Activated CD4-positive, alpha-beta memory T cell treated with anti-CD3 and anti-CD28 coated beads for 36 hours (primary cell): ENCODE data around the gene APOC1. TPM values are rescaled to one million over a fixed set of nuclear protein-coding genes. Genes with fewer than 3 reads are reported as not detected.

Experiments
- CTCF ChIA-PET: fragments of 350-600 bp; sonication (Branson Sonifier 250); formaldehyde crosslinking; loops from one replicate; lab custom pipeline; 2021; ENCODE audit warnings: antibody characterized with exemption, inconsistent platforms; lab: Charles Lee
- POLR2A ChIA-PET: fragments of 350-600 bp; sonication (Branson Sonifier 250); formaldehyde crosslinking; loops from one replicate; lab custom pipeline; 2021; ENCODE audit warnings: antibody characterized with exemption; lab: Charles Lee
- DNase-seq: peaks from one replicate; pipeline ENCODE4 v3.0.0-alpha.2; 2020
- H3K27ac Mint-ChIP-seq: one replicate; pipeline ENCODE4 v1.8.0; 2021; ENCODE audit warnings: mixed read lengths
- H3K27me3 Mint-ChIP-seq: one replicate; pipeline ENCODE4 v1.8.0; 2021; ENCODE audit warnings: mixed read lengths
- H3K36me3 Mint-ChIP-seq: one replicate; pipeline ENCODE4 v1.8.0; 2021; ENCODE audit warnings: mixed read lengths
- H3K4me1 Mint-ChIP-seq: one replicate; pipeline ENCODE4 v1.8.0; 2021; ENCODE audit warnings: low read depth, mixed read lengths
- H3K4me3 Mint-ChIP-seq: one replicate; pipeline ENCODE4 v1.8.0; 2021; ENCODE audit warnings: mild to moderate bottlenecking, mixed read lengths
- H3K9me3 Mint-ChIP-seq: one replicate; pipeline ENCODE4 v1.8.0; 2021; ENCODE audit warnings: mixed read lengths
- intact Hi-C: fragments of 100-400 bp; cut with micrococcal nuclease; formaldehyde crosslinking; loops from one replicate; pipeline ENCODE4 v1.15.1; 2023
- total RNA-seq, 2 experiments: library from RNA; stranded (reverse); gene quantifications; one replicate each; pipeline ENCODE4 v1.2.3, GENCODE V29; 2021

APOC1 gene
- total RNA-seq, 2 experiments from 2014 or later, result 1.4 to 2.2 TPM

DNA sequence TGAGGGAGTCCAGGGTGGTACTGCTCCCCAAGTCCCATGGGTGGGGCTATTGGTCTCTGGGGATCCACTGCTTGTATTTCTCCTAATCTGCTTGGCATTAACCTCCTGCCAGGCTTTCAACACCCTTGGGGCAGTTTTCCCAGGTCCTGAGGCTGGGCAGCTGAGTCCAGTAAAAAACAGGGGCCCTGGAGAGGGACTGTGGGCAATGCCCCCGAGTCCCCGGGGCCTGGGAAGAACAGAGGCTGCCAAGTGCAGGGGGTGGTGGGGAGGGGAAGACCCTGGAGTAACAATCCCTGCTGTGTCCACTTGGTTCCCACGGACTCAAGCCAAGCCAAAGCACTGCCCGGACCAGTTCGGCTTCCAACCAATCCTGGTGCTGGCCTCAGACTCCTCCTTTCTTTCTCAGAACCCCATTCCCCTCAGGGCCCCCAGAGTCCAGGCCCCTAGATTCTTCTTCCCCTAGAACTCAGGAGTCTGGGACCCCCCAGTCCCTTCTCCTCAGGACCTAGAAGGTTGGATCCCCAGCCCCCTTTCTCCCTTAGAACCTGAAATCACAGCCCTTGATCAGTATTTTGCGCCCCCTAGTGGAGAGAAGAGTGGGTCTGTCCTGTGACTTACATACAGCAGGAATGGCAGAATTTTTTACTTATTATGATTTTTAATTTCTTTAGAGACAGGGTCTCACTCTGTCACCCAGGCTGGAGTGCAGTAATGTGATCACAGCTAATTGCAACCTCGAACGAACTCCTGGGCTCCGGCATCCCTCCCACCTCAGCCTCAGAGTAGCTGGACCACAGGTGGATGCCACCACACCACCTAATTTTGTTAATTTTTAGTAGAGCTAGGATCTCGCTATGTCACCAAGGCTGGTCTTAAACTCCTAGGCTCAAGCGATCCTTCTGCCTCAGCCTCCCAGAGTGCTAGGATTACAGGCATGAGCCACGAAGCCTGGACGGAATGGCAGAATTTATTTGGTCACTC, 37.1 kb downstream of the APOC1 start:
- CTCF ChIA-PET, result interaction anchor here (0.6 to 2.6 kb wide), 17 partner anchors 12 to 297 kb away, joined by 3 to 21 read pairs (median 4); partner anchors contain the start of genes APOE and CLASRP
- H3K4me1 Mint-ChIP-seq, result peaks cover 20% of the 10 kb centered on the region
- no peaks in the 10 kb centered on the region for H3K27me3 Mint-ChIP-seq
- no peaks in the 10 kb centered on the region for H3K9me3 Mint-ChIP-seq
- POLR2A ChIA-PET, result interaction anchor here (0.7 kb wide), 1 partner anchor 922 kb away, joined by 5 read pairs; no protein-coding TSS in a partner anchor
- no peaks in the 10 kb centered on the region for H3K36me3 Mint-ChIP-seq
- no peak overlapping the region for H3K27ac Mint-ChIP-seq
- intact Hi-C loops, result loop anchor here (1.0 kb wide), 2 partner anchors 48 to 61 kb away; no protein-coding TSS in a partner anchor
- DNase-seq, result peak; percentile 56
- H3K4me3 Mint-ChIP-seq, result no peak overlapping the region

DNA sequence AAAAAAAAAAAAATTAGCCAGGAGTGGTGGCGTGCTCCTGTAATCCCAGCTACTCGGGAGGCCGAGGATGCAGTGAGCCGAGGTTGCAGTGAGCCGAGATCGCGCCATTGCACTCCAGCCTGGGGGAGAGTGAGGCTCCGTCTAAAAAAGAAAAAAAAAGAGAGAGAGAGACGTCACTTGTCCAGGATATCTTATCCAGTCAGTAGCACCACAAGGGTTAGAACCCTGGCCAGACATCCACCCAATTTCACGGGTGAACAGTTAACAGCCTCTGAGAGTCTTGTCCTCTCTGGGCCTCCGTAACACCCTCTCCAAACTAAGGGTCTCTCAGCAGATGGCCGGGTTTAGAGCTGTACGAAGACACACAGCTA, 39.9 kb downstream of the APOC1 start:
- intact Hi-C loops, result no loop called here
- Mint-ChIP-seq H3K4me3 (peak overlapping the region; percentile 97), H3K27ac (peak overlapping the region; percentile 95), H3K9me3 (no peaks in the 10 kb centered on the region), H3K4me1 (peaks cover 38% of the 10 kb centered on the region), H3K36me3 (no peaks in the 10 kb centered on the region), H3K27me3 (no peaks in the 10 kb centered on the region)
- DNase-seq, result no peak
- ChIA-PET CTCF (interaction anchor here (0.9 to 1.8 kb wide), 4 partner anchors 34 to 265 kb away, joined by 3 to 7 read pairs (median 4); no protein-coding TSS in a partner anchor), POLR2A (interaction anchor here (0.6 to 1.4 kb wide), 3 partner anchors 17 to 48 kb away, joined by 3 to 6 read pairs (median 3); no protein-coding TSS in a partner anchor)

GRCh38 chr19:44954649-44955504, 40.5 kb downstream of the APOC1 start, which contains the start of gene CLPTM1:
Gene CLPTM1, plus strand, starts transcription at chr19:44955380. Its CDS starts 16 bp downstream, at chr19:44955396.
- CTCF ChIA-PET, result interaction anchor here (0.9 to 1.8 kb wide), 5 partner anchors 34 to 266 kb away, joined by 3 to 7 read pairs (median 3); no protein-coding TSS in a partner anchor
- peak within 1 kb of the TSS; percentile 95 for H3K27ac Mint-ChIP-seq
- intact Hi-C loops, result loop anchor here (1.0 to 5.0 kb wide), 2 partner anchors 47 to 137 kb away; partner anchors contain the start of gene PPP1R37
- DNase-seq, result peak; percentile 98
- H3K4me3 Mint-ChIP-seq, result peak within 1 kb of the TSS; percentile 97
- POLR2A ChIA-PET, result interaction anchor here (0.6 to 1.4 kb wide), 4 partner anchors 17 to 49 kb away, joined by 3 to 6 read pairs (median 3); partner anchors contain the start of gene APOE
- no peaks in the 10 kb centered on the region for H3K27me3 Mint-ChIP-seq
- no peaks in the 10 kb centered on the region for H3K36me3 Mint-ChIP-seq
- H3K4me1 Mint-ChIP-seq, result peaks cover 45% of the 10 kb centered on the region
- H3K9me3 Mint-ChIP-seq, result no peaks in the 10 kb centered on the region

GRCh38 chr19:44955505-44956439, 41.4 kb downstream of the APOC1 start:
- Mint-ChIP-seq H3K27ac (peak overlapping the region; percentile 79), H3K36me3 (no peaks in the 10 kb centered on the region), H3K4me1 (peaks cover 53% of the 10 kb centered on the region), H3K9me3 (no peaks in the 10 kb centered on the region), H3K27me3 (no peaks in the 10 kb centered on the region), H3K4me3 (peak overlapping the region; percentile 97)
- ChIA-PET CTCF (interaction anchor here (0.9 to 1.6 kb wide), 3 partner anchors 33 to 232 kb away, joined by 3 read pairs; no protein-coding TSS in a partner anchor), POLR2A (interaction anchor here (1.0 to 1.1 kb wide), 2 partner anchors 9 to 50 kb away, joined by 3 read pairs; partner anchors contain the start of gene APOE)
- intact Hi-C loops, result loop anchor here (1.0 to 5.0 kb wide), 2 partner anchors 47 to 137 kb away; partner anchors contain the start of gene PPP1R37
- peak; percentile 24 for DNase-seq

DNA sequence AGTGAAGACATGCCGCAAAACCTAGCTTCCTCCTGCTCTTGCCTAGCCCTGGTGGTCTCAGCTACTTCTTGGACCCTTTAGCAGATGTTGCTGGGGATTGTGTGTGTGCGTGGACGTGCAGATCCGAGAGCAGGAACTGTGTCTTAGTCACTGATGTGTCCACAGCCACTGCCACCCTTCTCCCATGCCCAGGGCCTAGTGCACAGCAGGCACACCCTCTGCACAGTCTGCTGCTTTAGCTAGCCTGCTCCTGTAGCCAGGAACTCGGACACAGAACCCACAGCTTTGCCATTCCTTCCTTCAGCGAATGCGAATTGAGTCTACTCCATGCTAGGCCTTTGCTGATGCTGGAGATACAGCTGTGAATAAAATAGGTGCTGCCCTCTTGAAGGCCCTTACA, 43.1 kb downstream of the APOC1 start:
- peaks cover 51% of the 10 kb centered on the region for H3K4me1 Mint-ChIP-seq
- POLR2A ChIA-PET, result no interaction called here

GRCh38 chr19:44958090-44958489, 43.7 kb downstream of the APOC1 start:
- H3K4me3 Mint-ChIP-seq, result no peak overlapping the region
- H3K4me1 Mint-ChIP-seq, result peaks cover 51% of the 10 kb centered on the region
- H3K27me3 Mint-ChIP-seq, result no peaks in the 10 kb centered on the region
- H3K9me3 Mint-ChIP-seq, result no peaks in the 10 kb centered on the region
- H3K27ac Mint-ChIP-seq, result no peak overlapping the region
- intact Hi-C loops, result loop anchor here (5.0 kb wide), 1 partner anchor 134 kb away; the partner anchor contains the start of gene PPP1R37
- ChIA-PET CTCF (no interaction called here), POLR2A (no interaction called here)
- DNase-seq, result no peak
- peaks cover 4% of the 10 kb centered on the region for H3K36me3 Mint-ChIP-seq

More for the DNA sequence above, 43.1 kb downstream of the APOC1 start:
- Mint-ChIP-seq H3K27ac (peak overlapping the region; percentile 48), H3K9me3 (no peaks in the 10 kb centered on the region), H3K27me3 (no peaks in the 10 kb centered on the region), H3K4me3 (no peak overlapping the region), H3K36me3 (peaks cover 4% of the 10 kb centered on the region)
- no peak for DNase-seq
- CTCF ChIA-PET, result no interaction called here
- intact Hi-C loops, result loop anchor here (5.0 kb wide), 1 partner anchor 135 kb away; the partner anchor contains the start of gene PPP1R37

GRCh38 chr19:44959691-44960090, 45.3 kb downstream of the APOC1 start:
- ChIA-PET POLR2A (interaction anchor here (0.6 kb wide), 1 partner anchor 56 kb away, joined by 3 read pairs; no protein-coding TSS in a partner anchor), CTCF (interaction anchor here (1.7 kb wide), 1 partner anchor 100 kb away, joined by 5 read pairs; no protein-coding TSS in a partner anchor)
- DNase-seq, result no peak
- H3K4me1 Mint-ChIP-seq, result peaks cover 42% of the 10 kb centered on the region
- H3K27me3 Mint-ChIP-seq, result no peaks in the 10 kb centered on the region
- H3K27ac Mint-ChIP-seq, result no peak overlapping the region
- H3K4me3 Mint-ChIP-seq, result no peak overlapping the region
- no peaks in the 10 kb centered on the region for H3K9me3 Mint-ChIP-seq
- H3K36me3 Mint-ChIP-seq, result peaks cover 7% of the 10 kb centered on the region
- intact Hi-C loops, result loop anchor here (5.0 kb wide), 1 partner anchor 133 kb away; the partner anchor contains the start of gene PPP1R37

DNA sequence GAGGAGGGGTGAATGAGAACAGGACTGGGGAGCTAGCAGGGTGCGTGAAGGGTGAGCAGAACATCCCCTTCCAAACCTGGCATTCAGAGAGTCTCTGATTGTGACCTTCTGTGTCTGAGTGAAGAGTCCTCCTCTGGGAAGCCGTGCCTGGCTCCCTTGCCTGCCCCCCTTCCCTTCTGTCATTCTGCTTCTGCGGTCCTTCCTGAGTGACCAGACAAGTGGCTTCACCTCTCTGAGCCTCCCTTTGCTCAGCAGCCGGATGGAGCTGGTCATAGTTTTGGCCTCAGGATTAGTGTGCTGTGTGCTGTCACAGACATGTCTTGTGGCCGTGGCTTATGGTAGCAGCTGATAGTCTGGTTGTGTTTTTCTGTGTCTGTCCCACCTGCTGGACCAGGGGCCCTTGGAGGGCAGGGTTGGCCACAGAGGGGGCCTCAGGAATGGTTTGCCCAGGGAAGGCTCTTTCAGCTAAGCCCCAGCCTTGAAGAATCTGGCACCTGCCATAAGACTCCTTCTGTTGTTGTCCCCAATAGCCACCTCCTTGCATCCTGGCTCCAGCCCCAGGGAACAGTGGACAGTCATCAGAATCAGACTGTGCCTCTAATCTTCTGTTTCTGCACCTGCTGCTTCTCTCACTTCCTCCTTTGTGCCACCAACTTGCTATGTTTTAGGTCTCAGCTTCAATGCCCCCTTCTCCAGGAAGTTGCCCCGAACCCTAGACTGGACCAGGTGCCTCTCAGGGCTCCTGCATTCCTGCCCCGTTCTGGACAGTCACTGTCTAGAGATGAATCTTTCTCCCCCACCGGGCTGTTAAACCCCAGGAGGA, 46.7 kb downstream of the APOC1 start:
- intact Hi-C loops, result no loop called here
- Mint-ChIP-seq H3K4me1 (peaks cover 36% of the 10 kb centered on the region), H3K4me3 (no peak overlapping the region), H3K27me3 (no peaks in the 10 kb centered on the region), H3K9me3 (no peaks in the 10 kb centered on the region), H3K27ac (no peak overlapping the region), H3K36me3 (peaks cover 11% of the 10 kb centered on the region)
- ChIA-PET POLR2A (no interaction called here), CTCF (interaction anchor here (0.7 to 1.7 kb wide), 3 partner anchors 57 to 177 kb away, joined by 3 to 5 read pairs (median 3); no protein-coding TSS in a partner anchor)
- DNase-seq, result no peak

DNA sequence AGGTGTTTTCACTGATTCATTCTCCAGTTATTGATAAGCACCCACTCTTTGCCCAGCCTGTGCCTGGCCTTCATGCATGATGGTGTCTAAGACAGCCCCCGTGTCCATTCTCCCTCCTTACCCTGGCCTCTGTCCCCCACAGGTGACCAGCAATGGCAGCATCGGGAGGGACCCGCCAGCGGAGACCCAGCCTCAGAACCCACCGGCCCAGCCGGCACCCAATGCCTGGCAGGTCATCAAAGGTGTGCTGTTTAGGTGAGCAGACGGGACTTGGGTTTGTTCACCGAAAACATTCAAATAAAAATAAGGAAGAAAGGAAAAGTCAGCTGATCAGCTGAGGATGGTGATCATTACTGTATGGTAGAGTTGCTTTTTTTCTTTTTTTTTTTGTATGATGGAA, 47.4 kb downstream of the APOC1 start:
- no peak for DNase-seq
- H3K9me3 Mint-ChIP-seq, result no peaks in the 10 kb centered on the region
- H3K4me1 Mint-ChIP-seq, result peaks cover 29% of the 10 kb centered on the region
- H3K36me3 Mint-ChIP-seq, result peaks cover 11% of the 10 kb centered on the region
- ChIA-PET CTCF (no interaction called here), POLR2A (no interaction called here)
- no peaks in the 10 kb centered on the region for H3K27me3 Mint-ChIP-seq
- intact Hi-C loops, result no loop called here
- H3K27ac Mint-ChIP-seq, result no peak overlapping the region
- H3K4me3 Mint-ChIP-seq, result no peak overlapping the region
